HepG2 (cell line): Measurements from ENCODE around the gene PRDX2. TPM values are rescaled to one million over a fixed set of nuclear protein-coding genes. Genes with fewer than 3 reads are reported as not detected.

Experiments used
- DNMT1 ChIP-seq: sonication (generic); formaldehyde crosslinking; IDR thresholded peaks from 2 replicates; pipeline ENCODE4 v1.5.1; 2020; ENCODE audit warnings: mild to moderate bottlenecking, missing genetic modification reagents
- EZH2 ChIP-seq: conservative IDR thresholded peaks from 2 replicates; pipeline ENCODE4 v1.6.1; 2012; ENCODE audit warnings: mild to moderate bottlenecking, low read depth, low read length, moderate library complexity
- GATAD2A ChIP-seq: IDR thresholded peaks from 2 replicates; pipeline ENCODE4 v1.6.1; 2016
- HDAC1 ChIP-seq: sonication (generic); formaldehyde crosslinking; IDR thresholded peaks from 2 replicates; pipeline ENCODE4 v1.5.1; 2020; ENCODE audit warnings: mild to moderate bottlenecking, missing genetic modification reagents
- KMT2A ChIP-seq: sonication (generic); formaldehyde crosslinking; IDR thresholded peaks from 2 replicates; pipeline ENCODE4 v1.4.0; 2020; ENCODE audit warnings: missing genetic modification reagents
- NFYB ChIP-seq: sonication (generic); formaldehyde crosslinking; IDR thresholded peaks from 2 replicates; pipeline ENCODE4 v1.4.0; 2020; ENCODE audit warnings: missing genetic modification reagents
- POLR2AphosphoS5 ChIP-seq: IDR thresholded peaks from 2 replicates; pipeline ENCODE4 v1.6.1; 2012; ENCODE audit warnings: low read depth, low read length
- RBFOX2 ChIP-seq: fragments of 200-400 bp; formaldehyde crosslinking; IDR thresholded peaks from 2 replicates; pipeline ENCODE4 v1.6.1; 2017; ENCODE audit warnings: low read depth, mild to moderate bottlenecking, low read length
- RFXANK ChIP-seq: IDR thresholded peaks from 2 replicates; pipeline ENCODE4 v1.6.1; 2016
- TOPORS ChIP-seq: sonication (generic); formaldehyde crosslinking; IDR thresholded peaks from 2 replicates; pipeline ENCODE4 v1.8.0; 2023; ENCODE audit warnings: mild to moderate bottlenecking, missing genetic modification reagents
- ZNF501 ChIP-seq: sonication (generic); formaldehyde crosslinking; IDR thresholded peaks from 2 replicates; pipeline ENCODE4 v1.5.1; 2020; ENCODE audit warnings: mild to moderate bottlenecking, moderate library complexity, missing genetic modification reagents
- ZNF598 ChIP-seq: sonication (generic); formaldehyde crosslinking; IDR thresholded peaks from 2 replicates; pipeline ENCODE4 v1.5.1; 2020; ENCODE audit warnings: mild to moderate bottlenecking, missing genetic modification reagents, borderline replicate concordance
- ZNF768 ChIP-seq: sonication (generic); formaldehyde crosslinking; IDR thresholded peaks from 2 replicates; pipeline ENCODE4 v1.4.0; 2020; ENCODE audit warnings: missing genetic modification reagents
- ZNF790 ChIP-seq: sonication (generic); formaldehyde crosslinking; IDR thresholded peaks from 2 replicates; pipeline ENCODE4 v1.8.0; 2022; ENCODE audit warnings: missing genetic modification reagents, mild to moderate bottlenecking, borderline replicate concordance
- ZNF883 ChIP-seq: sonication (generic); formaldehyde crosslinking; IDR thresholded peaks from 2 replicates; pipeline ENCODE4 v1.5.1; 2020; ENCODE audit warnings: mild to moderate bottlenecking, missing genetic modification reagents; ENCODE audit errors: not compliant biosample characterization
- polyA plus RNA-seq, 8 experiments: library from polyadenylated mRNA; depleted of rRNA in 3 of 8; stranded (reverse) in 7 of 8; unstranded in 1 of 8; fragments of >200 nt; fragmentation: Illumina TruSeq in 4 of 8; extraction: Trizol in 4 of 8; gene quantifications; 2 replicates each; pipeline versions ENCODE4 v1.2.1 to v1.2.3, GENCODE V29; 2011 to 2016; ENCODE audit warnings: low read depth in 4 of 8, missing spikeins in 1 of 8, mixed read lengths in 1 of 8; ENCODE audit not compliant: insufficient read depth in 1 of 8
- total RNA-seq, 5 experiments: library from RNA; depleted of rRNA; stranded (reverse); fragments of >200 nt; fragmentation: Illumina TruSeq; extraction: Trizol; gene quantifications; 2 replicates each; pipeline ENCODE4 v1.2.3, GENCODE V29; 2016; ENCODE audit warnings: low read depth in 1 of 5
- TF ChIP-seq, protein P1 (sequence below), 2 experiments: sonication (generic) in 1 of 2; formaldehyde crosslinking in 1 of 2; IDR thresholded peaks; 2 replicates each; pipeline versions ENCODE4 v1.4.0 to v1.6.1; 2018 to 2020; ENCODE audit warnings: missing genetic modification reagents in 2 of 2, borderline replicate concordance in 1 of 2, low read depth in 1 of 2, mild to moderate bottlenecking in 1 of 2, missing biosample characterization in 1 of 2
- TF ChIP-seq, protein P2 (sequence below): sonication (generic); formaldehyde crosslinking; IDR thresholded peaks from 2 replicates; pipeline ENCODE4 v1.5.1; 2020; ENCODE audit warnings: mild to moderate bottlenecking, missing genetic modification reagents, moderate library complexity
- TF ChIP-seq, protein P3 (sequence below): sonication (generic); formaldehyde crosslinking; IDR thresholded peaks from 2 replicates; pipeline ENCODE4 v1.5.0; 2020; ENCODE audit warnings: mild to moderate bottlenecking, missing genetic modification reagents
- TF ChIP-seq, protein P4 (sequence below): IDR thresholded peaks from 2 replicates; pipeline ENCODE4 v1.6.1; 2016; ENCODE audit warnings: missing genetic modification reagents, missing compliant biosample characterization
- TF ChIP-seq, protein P5 (sequence below): sonication (generic); formaldehyde crosslinking; IDR thresholded peaks from 2 replicates; pipeline ENCODE4 v1.8.0; 2022; ENCODE audit warnings: missing genetic modification reagents, mild to moderate bottlenecking, inconsistent platforms, borderline replicate concordance
- TF ChIP-seq, protein P6 (sequence below): sonication (generic); formaldehyde crosslinking; IDR thresholded peaks from 2 replicates; pipeline ENCODE4 v1.8.0; 2022; ENCODE audit warnings: missing genetic modification reagents, low read depth, mild to moderate bottlenecking, borderline replicate concordance

Gene PRDX2
- total and polyA plus RNA-seq, 2 of the 13 experiments (the other 11 are each of a cell fraction or from before 2014, with no cell fraction given), result 218 to 381 TPM

DNA sequence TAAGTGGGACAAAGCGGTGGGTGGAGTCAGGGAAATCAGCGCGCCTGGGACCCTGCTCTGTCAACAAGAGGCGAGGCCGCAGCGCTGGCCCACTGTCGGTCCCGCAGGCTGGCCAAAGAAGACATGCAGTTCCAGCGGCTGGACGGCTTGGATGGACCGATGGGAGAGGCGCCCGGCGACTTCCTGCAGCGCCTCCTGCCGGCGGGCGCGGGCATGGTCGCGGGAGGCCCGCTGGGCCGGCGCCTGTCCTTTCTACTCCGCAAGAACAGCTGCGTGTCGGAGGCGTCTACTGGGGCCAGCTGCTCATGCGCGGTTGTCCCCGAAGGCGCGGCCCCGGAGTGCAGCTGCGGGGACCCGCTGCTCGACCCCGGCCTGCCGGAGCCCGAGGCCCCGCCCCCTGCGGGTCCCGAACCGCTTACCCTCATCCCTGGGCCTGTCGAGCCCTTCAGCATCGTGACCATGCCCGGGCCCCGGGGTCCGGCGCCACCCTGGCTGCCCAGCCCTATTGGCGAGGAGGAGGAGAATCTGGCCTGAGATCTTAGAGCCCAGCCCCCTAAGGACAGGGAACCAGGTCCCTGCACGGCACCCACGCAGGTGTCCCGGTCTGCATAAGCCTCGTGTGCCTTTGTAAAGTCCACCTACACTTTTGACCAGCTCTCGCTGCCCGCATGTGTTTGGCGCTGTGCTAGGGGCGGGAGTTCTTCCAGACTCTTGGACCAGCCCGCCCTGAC lies 43.9 kb downstream of the PRDX2 start (continued):
- TF ChIP-seq HDAC1 (CRISPR knock-in tag) (peak; percentile 69; the same call in 1 of the 2 replicates), ZNF501 (CRISPR knock-in tag) (peak; percentile 77; the same call in 1 of the 2 replicates), ZNF598 (peak; percentile 75; the same call in 1 of the 2 replicates), ZNF790 (CRISPR knock-in tag) (no peak; the same call in 1 of the 2 replicates), NFYB (CRISPR knock-in tag) (no peak), POLR2AphosphoS5 (no peak), RBFOX2 (peak; percentile 36; the same call in 1 of the 2 replicates), ZNF883 (no peak), EZH2 (no peak), KMT2A (CRISPR knock-in tag) (no peak), RFXANK (CRISPR knock-in tag) (no peak), DNMT1 (CRISPR knock-in tag) (0 out of 2 replicates have a peak, but pooled peaks have one; percentile 40), TOPORS (CRISPR knock-in tag) (no peak), GATAD2A (CRISPR knock-in tag) (0 out of 2 replicates have a peak, but pooled peaks have one; percentile 12), ZNF768 (CRISPR knock-in tag) (0 out of 2 replicates have a peak, but pooled peaks have one; percentile 53)
- TF ChIP-seq, protein P1, sequence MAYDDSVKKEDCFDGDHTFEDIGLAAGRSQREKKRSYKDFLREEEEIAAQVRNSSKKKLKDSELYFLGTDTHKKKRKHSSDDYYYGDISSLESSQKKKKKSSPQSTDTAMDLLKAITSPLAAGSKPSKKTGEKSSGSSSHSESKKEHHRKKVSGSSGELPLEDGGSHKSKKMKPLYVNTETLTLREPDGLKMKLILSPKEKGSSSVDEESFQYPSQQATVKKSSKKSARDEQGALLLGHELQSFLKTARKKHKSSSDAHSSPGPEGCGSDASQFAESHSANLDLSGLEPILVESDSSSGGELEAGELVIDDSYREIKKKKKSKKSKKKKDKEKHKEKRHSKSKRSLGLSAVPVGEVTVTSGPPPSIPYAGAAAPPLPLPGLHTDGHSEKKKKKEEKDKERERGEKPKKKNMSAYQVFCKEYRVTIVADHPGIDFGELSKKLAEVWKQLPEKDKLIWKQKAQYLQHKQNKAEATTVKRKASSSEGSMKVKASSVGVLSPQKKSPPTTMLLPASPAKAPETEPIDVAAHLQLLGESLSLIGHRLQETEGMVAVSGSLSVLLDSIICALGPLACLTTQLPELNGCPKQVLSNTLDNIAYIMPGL (CRISPR knock-in tag; IDR thresholded peaks at IDR 0.05; ENCODE audit: borderline replicate concordance in 1 of 2, low read depth in 1 of 2), result peak; percentile 84 to 86
- TF ChIP-seq, protein P2, sequence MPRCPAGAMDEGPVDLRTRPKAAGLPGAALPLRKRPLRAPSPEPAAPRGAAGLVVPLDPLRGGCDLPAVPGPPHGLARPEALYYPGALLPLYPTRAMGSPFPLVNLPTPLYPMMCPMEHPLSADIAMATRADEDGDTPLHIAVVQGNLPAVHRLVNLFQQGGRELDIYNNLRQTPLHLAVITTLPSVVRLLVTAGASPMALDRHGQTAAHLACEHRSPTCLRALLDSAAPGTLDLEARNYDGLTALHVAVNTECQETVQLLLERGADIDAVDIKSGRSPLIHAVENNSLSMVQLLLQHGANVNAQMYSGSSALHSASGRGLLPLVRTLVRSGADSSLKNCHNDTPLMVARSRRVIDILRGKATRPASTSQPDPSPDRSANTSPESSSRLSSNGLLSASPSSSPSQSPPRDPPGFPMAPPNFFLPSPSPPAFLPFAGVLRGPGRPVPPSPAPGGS (CRISPR knock-in tag), result 0 out of 2 replicates have a peak, but pooled peaks have one; percentile 18
- TF ChIP-seq, protein P3, sequence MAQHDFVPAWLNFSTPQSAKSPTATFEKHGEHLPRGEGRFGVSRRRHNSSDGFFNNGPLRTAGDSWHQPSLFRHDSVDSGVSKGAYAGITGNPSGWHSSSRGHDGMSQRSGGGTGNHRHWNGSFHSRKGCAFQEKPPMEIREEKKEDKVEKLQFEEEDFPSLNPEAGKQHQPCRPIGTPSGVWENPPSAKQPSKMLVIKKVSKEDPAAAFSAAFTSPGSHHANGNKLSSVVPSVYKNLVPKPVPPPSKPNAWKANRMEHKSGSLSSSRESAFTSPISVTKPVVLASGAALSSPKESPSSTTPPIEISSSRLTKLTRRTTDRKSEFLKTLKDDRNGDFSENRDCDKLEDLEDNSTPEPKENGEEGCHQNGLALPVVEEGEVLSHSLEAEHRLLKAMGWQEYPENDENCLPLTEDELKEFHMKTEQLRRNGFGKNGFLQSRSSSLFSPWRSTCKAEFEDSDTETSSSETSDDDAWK, result no peak
- TF ChIP-seq, protein P4, sequence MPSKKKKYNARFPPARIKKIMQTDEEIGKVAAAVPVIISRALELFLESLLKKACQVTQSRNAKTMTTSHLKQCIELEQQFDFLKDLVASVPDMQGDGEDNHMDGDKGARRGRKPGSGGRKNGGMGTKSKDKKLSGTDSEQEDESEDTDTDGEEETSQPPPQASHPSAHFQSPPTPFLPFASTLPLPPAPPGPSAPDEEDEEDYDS, result peak; percentile 22; the same call in 1 of the 2 replicates
- TF ChIP-seq, protein P5, sequence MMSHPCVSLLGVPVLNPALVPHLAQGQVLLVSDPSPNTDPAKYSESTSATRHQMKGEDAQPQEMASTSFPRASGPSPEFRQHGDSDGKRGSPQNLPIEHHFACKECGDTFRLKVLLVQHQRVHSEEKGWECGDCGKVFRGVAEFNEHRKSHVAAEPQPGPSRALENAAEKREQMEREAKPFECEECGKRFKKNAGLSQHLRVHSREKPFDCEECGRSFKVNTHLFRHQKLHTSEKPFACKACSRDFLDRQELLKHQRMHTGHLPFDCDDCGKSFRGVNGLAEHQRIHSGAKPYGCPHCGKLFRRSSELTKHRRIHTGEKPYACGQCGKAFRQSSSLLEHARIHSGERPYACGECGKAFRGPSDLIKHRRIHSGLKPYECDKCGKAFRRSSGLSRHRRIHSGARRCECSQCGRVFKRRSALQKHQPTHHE (CRISPR knock-in tag), result no peak
- TF ChIP-seq, protein P6, sequence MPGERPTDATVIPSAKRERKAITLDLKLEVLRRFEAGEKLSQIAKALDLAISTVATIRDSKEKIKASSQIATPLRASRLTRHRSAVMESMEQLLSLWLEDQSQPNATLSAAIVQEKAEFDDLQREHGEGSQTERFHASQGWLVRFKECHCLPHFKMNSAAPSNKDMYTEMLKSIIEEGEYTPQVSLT (CRISPR knock-in tag), result no peak
